SK-N-MC (cell line): ENCODE measurements around the gene TMEM242.
A peak's percentile ranks its signal among the peaks of the same experiment; 100 is the strongest.

Source experiments
- DNase-seq: peaks from one replicate; pipeline ENCODE4 v3.0.0-alpha.2; 2011; ENCODE audit warnings: low read depth, low spot score
- H3K27ac ChIP-seq: fragments of 200-600 bp; sonication (generic); 2 replicates; pipeline ENCODE4 v1.5.1; 2016; ENCODE audit warnings: mixed run types
- H3K36me3 ChIP-seq: fragments of 200-600 bp; sonication (generic); 2 replicates; pipeline ENCODE4 v1.6.1; 2017; ENCODE audit warnings: antibody characterized with exemption, low read length, mixed read lengths; ENCODE audit not compliant: insufficient read depth
- H3K4me3 ChIP-seq: fragments of 200-600 bp; sonication (generic); 2 replicates; pipeline ENCODE4 v1.5.1; 2016
- H3K9ac ChIP-seq: fragments of 200-600 bp; sonication (generic); 2 replicates; pipeline ENCODE4 v1.8.0; 2017; ENCODE audit warnings: mixed run types, mixed read lengths; ENCODE audit not compliant: insufficient read length
- H3K9me3 ChIP-seq: fragments of 200-600 bp; sonication (generic); 2 replicates; pipeline ENCODE4 v1.6.1; 2017; ENCODE audit warnings: low read depth, mild to moderate bottlenecking, antibody characterized with exemption, low read length, moderate library complexity, mixed read lengths
- EZH2 ChIP-seq: fragments of 200-600 bp; sonication (generic); IDR thresholded peaks from one replicate; pipeline ENCODE4 v1.6.1; 2017; ENCODE audit warnings: antibody characterized with exemption
- FOXP2 ChIP-seq: optimal IDR thresholded peaks from 2 replicates; pipeline ENCODE3; 2011; ENCODE audit warnings: mild to moderate bottlenecking, moderate library complexity; ENCODE audit not compliant: insufficient read depth; ENCODE audit errors: extremely low read length, control extremely low read depth
- POLR2AphosphoS5 ChIP-seq: IDR thresholded peaks from 2 replicates; pipeline ENCODE4 v1.6.1; 2012; ENCODE audit warnings: mild to moderate bottlenecking, low read depth, low read length, borderline replicate concordance

TMEM242 gene

DNA sequence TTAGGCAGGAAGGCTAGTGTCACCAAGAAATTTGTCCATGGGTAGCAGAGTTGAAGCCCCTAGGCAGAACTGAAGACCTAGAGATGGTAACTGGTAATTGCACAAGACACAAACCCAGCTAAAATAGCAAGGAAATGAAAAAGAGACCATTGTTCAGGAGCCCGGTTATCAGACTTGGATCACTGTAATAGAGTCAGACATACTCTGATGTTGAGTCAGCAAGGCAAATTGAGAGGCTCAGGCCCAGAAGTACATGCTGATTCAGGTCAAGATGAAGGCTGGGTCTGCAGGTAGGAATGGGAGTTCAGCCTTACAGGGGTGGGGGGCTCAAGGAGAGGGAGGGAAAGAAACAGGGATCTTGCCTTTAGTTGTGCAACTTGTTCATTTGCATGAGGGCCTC lies 6.5 kb upstream of the TMEM242 start:
- H3K27ac ChIP-seq, result no peak overlapping the region
- H3K9me3 ChIP-seq, result no peaks in the 10 kb centered on the region
- DNase-seq, result no peak
- no peaks in the 10 kb centered on the region for H3K36me3 ChIP-seq
- no peak overlapping the region for H3K9ac ChIP-seq
- H3K4me3 ChIP-seq, result no peak overlapping the region
- no peak for TF ChIP-seq FOXP2
- TF ChIP-seq EZH2, result no peak
- TF ChIP-seq POLR2AphosphoS5, result no peak

DNA sequence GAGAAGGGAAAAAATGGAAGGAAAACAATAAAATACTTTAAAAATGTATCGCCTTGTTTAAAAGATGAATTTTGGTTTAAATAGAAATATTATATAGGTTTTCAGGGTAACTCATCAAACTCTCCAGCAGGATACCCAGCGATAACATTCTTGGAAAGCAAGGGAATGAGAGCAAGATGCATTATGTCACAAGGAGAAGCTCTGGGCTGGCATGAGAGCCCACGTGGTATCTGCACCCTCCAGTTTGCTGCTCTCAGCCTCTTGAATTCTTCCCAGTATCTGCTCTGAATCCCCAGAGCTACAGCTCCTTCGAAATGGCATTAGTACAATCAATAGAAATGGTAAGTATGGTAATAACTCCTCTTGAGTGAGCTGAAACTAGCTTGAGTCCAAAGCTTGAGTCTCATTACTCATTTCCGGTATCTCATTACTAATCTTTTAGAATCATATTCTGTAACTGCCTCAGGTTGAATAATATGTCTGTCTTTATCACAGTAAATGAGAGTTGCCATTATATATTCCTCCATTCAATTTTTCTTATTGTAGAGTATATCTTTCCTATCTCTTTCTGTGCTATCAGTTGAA lies 4.9 kb upstream of the TMEM242 start:
- Histone ChIP-seq H3K4me3 (peak overlapping the region; percentile 35), H3K9ac (peak overlapping the region; percentile 35), H3K27ac (peak overlapping the region; percentile 49; the same call in 1 of the 2 replicates), H3K36me3 (no peaks in the 10 kb centered on the region), H3K9me3 (no peaks in the 10 kb centered on the region)
- peak; percentile 81 for DNase-seq
- no peak for TF ChIP-seq POLR2AphosphoS5
- TF ChIP-seq EZH2, result no peak
- no peak for TF ChIP-seq FOXP2

DNA sequence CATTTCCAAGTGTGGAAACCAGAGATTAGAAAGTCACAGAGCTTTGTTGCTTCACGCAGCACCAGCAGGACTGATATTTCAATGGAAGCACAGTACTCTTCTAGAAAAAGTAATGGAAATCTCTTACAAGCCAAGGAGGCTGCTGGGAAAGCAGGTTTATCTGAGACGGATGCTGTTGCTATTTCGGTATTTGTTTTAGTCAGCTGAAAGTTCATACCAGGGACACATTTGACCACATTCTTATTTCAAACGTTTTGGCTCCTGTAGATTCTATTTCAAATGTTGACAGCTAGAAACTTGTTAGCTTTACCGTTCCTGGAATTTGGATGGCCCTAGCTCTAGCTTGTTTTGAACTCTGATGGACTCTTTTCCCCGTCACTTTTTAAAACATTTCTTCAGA lies 3.7 kb upstream of the TMEM242 start:
- H3K27ac ChIP-seq, result no peak overlapping the region
- H3K4me3 ChIP-seq, result no peak overlapping the region
- H3K9me3 ChIP-seq, result no peaks in the 10 kb centered on the region
- no peak overlapping the region for H3K9ac ChIP-seq
- TF ChIP-seq EZH2, result no peak
- TF ChIP-seq FOXP2, result no peak
- no peak for TF ChIP-seq POLR2AphosphoS5
- no peaks in the 10 kb centered on the region for H3K36me3 ChIP-seq
- DNase-seq, result no peak

DNA sequence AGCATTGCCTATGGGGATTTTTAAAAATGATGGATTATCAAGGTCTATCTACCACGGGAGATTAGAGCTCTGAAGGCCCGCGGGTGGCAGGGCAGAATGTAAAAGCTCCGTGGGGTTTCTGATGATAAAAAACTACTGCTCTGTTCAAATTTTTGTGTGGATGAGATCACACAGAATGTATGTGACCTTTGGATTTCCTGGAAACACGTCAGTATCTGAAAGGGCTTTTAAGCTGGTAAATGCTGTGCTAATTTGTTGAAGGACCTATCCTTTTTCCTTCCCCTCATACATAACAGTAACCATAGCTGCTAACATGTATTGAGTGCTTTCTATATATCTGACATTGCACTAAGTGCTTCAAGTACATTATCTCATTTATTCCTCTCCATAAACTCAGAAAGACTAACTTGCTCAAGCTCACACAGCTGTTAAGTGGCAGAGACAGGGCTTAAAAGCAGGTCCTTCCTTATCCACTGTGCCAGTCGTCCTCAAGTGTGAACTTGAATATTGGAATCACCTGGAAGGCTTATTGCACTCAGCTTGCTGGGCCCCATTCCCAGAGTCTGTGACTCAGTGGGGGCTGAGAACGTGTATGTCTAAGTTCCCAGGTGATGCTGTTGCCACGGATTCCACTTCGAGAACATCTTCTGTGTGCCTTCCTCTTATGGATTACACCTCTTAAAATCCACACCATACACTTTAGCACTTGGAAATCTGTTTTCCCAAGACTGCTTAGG lies 1.9 kb upstream of the TMEM242 start:
- Histone ChIP-seq H3K27ac (no peak overlapping the region), H3K36me3 (peaks cover 7% of the 10 kb centered on the region), H3K9me3 (no peaks in the 10 kb centered on the region), H3K9ac (no peak overlapping the region), H3K4me3 (no peak overlapping the region)
- no peak for DNase-seq
- no peak for TF ChIP-seq POLR2AphosphoS5
- TF ChIP-seq EZH2, result no peak
- no peak for TF ChIP-seq FOXP2

DNA sequence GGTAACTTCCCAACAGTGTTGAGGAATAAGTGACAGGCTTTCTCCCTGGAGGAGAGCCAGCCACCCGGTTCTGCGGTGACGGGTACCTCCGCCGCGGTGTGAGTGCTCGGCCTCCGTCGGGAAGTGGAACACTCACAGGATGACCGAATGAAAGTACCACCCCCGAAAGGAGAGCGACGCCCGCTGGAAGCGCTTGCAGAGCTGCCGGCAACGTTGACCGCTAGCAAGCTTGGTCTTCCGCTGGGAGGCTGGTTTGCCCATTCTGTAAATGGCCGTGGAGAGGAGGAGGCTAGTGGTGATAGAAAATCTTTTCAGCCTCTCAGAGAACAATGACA lies 614 bp upstream of the TMEM242 start:
- Histone ChIP-seq H3K4me3 (peak overlapping the region; percentile 94), H3K36me3 (peaks cover 16% of the 10 kb centered on the region), H3K9ac (peak overlapping the region; percentile 90), H3K9me3 (no peaks in the 10 kb centered on the region), H3K27ac (no peak overlapping the region)
- no peak for TF ChIP-seq EZH2
- no peak for DNase-seq

DNA sequence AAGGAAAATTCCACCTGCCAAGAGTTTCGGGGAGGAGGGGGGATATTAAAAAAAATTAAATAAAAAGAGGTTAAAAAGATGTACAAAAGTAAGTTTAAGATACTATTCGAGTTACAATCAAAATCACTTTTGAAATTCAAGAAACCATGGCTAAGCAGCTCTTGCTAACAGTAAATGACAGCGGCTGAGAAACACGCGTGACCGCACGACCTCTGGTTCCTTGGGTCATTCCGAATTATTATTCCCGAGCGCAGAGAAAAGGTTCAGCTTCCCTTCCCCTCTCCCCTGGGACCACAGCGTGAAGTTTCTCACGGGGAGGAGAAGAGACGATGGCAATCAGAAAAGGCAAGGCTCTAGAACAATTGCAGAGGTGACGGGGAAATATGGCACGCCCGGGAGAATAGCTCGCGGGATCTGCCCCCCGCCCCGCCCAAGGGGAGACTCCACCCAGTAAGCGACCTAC lies 496 bp downstream of the TMEM242 start:
- Histone ChIP-seq H3K9ac (peak overlapping the region; percentile 90), H3K4me3 (peak overlapping the region; percentile 94), H3K9me3 (no peaks in the 10 kb centered on the region), H3K27ac (no peak overlapping the region), H3K36me3 (peaks cover 24% of the 10 kb centered on the region)
- no peak for DNase-seq
- no peak for TF ChIP-seq EZH2
- TF ChIP-seq POLR2AphosphoS5, result no peak
- TF ChIP-seq FOXP2, result no peak

DNA sequence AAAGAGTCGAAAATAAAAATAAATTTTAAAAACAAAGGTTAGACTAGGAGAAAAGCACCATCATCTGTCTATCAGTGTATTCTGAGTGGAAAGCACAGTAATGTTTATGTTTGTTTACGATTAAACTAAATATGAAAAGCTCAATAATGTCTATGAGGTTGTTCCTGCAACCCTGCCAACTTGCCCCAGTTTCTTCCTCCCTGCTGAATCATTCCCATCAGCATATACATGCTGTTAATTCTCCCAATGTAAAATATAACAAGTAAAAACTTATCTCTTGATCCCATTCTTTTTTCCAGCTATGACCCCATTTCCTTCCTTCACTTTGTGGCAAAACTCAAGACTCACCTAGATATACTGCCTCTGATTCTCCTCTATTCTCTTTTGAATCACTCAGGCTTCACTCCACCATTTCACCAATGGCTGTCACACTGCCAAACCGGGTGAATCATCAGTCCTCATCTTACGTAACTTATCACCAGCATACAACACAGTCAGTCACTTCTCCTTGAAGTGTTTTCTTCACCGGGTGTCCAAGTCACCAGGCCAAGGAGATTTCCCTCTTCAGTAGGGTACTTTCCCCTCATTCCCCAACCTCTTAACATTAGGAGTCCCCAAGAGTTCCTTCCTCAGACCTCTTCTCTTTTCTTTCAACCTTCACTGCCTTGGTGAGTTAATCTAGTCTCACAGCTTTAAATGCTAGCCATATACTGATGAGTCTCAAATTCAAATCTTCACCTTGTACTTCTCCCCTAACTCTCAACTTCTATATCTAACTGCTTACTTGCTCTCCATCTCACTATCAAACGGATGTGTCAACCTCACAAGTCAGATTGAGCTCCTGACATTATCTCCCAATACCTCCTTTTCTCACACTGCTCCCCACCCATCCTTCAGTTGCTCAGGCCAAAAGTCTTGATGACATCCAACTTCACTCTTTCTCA lies 6.2 kb downstream of the TMEM242 start:
- Histone ChIP-seq H3K4me3 (no peak overlapping the region), H3K36me3 (peaks cover 40% of the 10 kb centered on the region), H3K9me3 (no peaks in the 10 kb centered on the region), H3K27ac (no peak overlapping the region), H3K9ac (no peak overlapping the region)
- TF ChIP-seq EZH2 (no peak), POLR2AphosphoS5 (no peak), FOXP2 (no peak)
- DNase-seq, result no peak

DNA sequence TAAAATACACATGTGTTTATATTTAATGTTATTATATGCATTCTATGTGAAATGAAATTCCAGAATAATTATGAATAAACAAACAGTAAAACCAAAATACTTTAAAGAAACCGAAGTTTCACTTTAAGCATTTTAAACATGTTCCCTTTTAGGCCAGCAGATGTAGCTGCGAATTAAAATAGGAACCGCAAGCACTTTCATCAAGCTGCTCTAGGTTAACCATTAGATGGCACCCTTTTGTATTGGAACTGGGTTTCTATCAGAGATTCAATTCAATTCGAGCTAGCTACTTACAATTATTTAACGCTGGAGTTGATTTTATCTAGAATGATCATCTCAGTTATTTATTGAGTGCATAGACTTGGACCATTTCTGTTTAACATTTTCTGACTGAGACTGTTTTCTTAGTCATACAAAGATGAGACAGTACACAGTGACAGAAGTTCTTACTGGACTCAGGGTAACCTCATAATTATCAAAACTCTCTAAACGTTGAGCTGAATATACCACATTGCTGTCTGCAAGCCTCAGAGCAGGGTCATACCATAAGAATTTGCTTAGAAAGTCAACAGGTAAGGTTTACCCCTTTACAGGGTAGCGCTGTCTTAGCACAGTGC lies 8.5 kb downstream of the TMEM242 start:
- Histone ChIP-seq H3K36me3 (peaks cover 31% of the 10 kb centered on the region; the same call in 1 of the 2 replicates), H3K4me3 (no peak overlapping the region)
- DNase-seq, result peak; percentile 76

More for the DNA sequence above, 8.5 kb downstream of the TMEM242 start:
- no peaks in the 10 kb centered on the region for H3K9me3 ChIP-seq
- no peak overlapping the region for H3K27ac ChIP-seq
- no peak overlapping the region for H3K9ac ChIP-seq
- no peak for TF ChIP-seq FOXP2
- TF ChIP-seq POLR2AphosphoS5, result no peak
- TF ChIP-seq EZH2, result no peak
